ENCODE data around the gene MAPK14.

DNA sequence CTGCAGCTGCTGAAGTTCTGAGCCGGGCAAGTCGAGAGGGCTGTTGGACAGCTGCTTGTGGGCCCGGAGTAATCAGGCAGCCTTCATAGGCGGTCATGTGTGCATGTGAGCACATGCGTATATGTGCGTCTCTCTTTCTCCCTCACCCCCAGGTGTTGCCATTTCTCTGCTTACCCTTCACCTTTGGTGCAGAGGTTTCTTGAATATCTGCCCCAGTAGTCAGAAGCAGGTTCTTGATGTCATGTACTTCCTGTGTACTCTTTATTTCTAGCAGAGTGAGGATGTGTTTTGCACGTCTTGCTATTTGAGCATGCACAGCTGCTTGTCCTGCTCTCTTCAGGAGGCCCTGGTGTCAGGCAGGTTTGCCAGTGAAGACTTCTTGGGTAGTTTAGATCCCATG, 81.5 kb downstream of the MAPK14 start:
- TF ChIP-seq GATA2 (IDR thresholded peaks at IDR 0.05; ENCODE audit: insufficient read depth, insufficient read length, low read depth, low read length) (no peak), EZH2 (IDR thresholded peaks at IDR 0.05; ENCODE audit: borderline replicate concordance, low read depth, low read length, severe bottlenecking) (no peak), POLR2AphosphoS5 (IDR thresholded peaks at IDR 0.05; ENCODE audit: insufficient read depth, low read depth, low read length) (no peak), POLR2A (IDR thresholded peaks at IDR 0.05; ENCODE audit: low read depth, low read length) (no peak)
- TF ChIP-seq, protein P1, sequence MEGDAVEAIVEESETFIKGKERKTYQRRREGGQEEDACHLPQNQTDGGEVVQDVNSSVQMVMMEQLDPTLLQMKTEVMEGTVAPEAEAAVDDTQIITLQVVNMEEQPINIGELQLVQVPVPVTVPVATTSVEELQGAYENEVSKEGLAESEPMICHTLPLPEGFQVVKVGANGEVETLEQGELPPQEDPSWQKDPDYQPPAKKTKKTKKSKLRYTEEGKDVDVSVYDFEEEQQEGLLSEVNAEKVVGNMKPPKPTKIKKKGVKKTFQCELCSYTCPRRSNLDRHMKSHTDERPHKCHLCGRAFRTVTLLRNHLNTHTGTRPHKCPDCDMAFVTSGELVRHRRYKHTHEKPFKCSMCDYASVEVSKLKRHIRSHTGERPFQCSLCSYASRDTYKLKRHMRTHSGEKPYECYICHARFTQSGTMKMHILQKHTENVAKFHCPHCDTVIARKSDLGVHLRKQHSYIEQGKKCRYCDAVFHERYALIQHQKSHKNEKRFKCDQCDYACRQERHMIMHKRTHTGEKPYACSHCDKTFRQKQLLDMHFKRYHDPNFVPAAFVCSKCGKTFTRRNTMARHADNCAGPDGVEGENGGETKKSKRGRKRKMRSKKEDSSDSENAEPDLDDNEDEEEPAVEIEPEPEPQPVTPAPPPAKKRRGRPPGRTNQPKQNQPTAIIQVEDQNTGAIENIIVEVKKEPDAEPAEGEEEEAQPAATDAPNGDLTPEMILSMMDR (IDR thresholded peaks at IDR 0.05; ENCODE audit: extremely low read depth in 1 of 2, insufficient read depth in 1 of 2, low read depth in 1 of 2, low read length in 2 of 2), result no peak
